HG03439 (cell line): ENCODE measurements around the gene CDA.

ENCODE experiments used
- ATAC-seq: cut with Tn5 transposase; IDR thresholded peaks from one replicate; pipeline ENCODE4 v1.9.1; 2021; ENCODE audit warnings: mild to moderate bottlenecking, moderate library complexity; ENCODE audit not compliant: unreplicated experiment

Gene CDA

GRCh38 chr1:20648438-20648837 lies 59.5 kb downstream of the CDA start:
- no peak for ATAC-seq

GRCh38 chr1:20648946-20649345 lies 60.0 kb downstream of the CDA start:
- ATAC-seq = no peak

- no peak for ATAC-seq
Observed at GRCh38 chr1:20652300-20652699, 63.4 kb downstream of the CDA start.

- no peak for ATAC-seq
Observed at GRCh38 chr1:20654104-20654690, 65.3 kb downstream of the CDA start.

GRCh38 chr1:20657024-20657423 lies 68.1 kb downstream of the CDA start:
- no peak for ATAC-seq

- no peak for ATAC-seq
Observed at GRCh38 chr1:20658166-20658915, 69.4 kb downstream of the CDA start.

- no peak for ATAC-seq
Observed at GRCh38 chr1:20660363-20660762, 71.5 kb downstream of the CDA start.

GRCh38 chr1:20660847-20661206 lies 71.9 kb downstream of the CDA start:
- ATAC-seq = peak; percentile 17

- peak; percentile 95 for ATAC-seq
Observed at GRCh38 chr1:20661207-20662109, 72.6 kb downstream of the CDA start, which contains the start of gene DDOST. Gene DDOST, minus strand, starts transcription at chr1:20661369. Its CDS starts 19 bp downstream, at chr1:20661350.

- ATAC-seq = no peak
Observed at GRCh38 chr1:20662110-20662475, 73.2 kb downstream of the CDA start.

GRCh38 chr1:20663365-20663764 lies 74.5 kb downstream of the CDA start:
- no peak for ATAC-seq

GRCh38 chr1:20663969-20664715 lies 75.2 kb downstream of the CDA start:
- ATAC-seq = no peak

- ATAC-seq = no peak
Observed at GRCh38 chr1:20665726-20666125, 76.8 kb downstream of the CDA start.

GRCh38 chr1:20666146-20666545 lies 77.2 kb downstream of the CDA start:
- no peak for ATAC-seq

GRCh38 chr1:20666804-20667203 lies 77.9 kb downstream of the CDA start:
- ATAC-seq = no peak
